Measurements from ENCODE around the gene RANBP17. TPM values are rescaled to one million over a fixed set of nuclear protein-coding genes. Genes with fewer than 3 reads are reported as not detected.

Gene RANBP17
- total RNA-seq, 1 donor from 2014 or later, result 49.7 TPM

DNA sequence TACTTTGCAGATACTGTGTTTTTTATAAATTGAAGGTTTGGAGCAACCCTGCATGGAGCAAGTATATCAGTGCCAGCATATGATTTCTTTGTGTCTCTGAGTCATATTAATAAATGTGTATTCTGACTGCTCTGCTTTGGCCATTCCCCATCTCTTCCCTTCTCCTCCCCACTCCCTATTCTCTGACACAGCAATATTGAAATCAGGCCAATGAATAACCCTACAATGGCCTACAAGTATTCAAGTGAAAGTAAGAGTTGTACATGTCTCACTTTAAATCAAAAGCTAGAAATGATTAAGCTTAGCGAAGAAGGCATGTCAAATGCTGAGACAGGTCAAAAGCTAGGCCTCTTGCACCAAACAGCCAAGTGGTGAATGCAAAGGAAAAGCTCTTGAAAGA is 365.0 kb downstream of the RANBP17 start:
- no peaks in the 10 kb centered on the region for H3K27me3 Mint-ChIP-seq (ENCODE audit: insufficient read depth, low read depth)
- H3K79me2 ChIP-seq (ENCODE audit: low read depth), result no peaks in the 10 kb centered on the region
- no peaks in the 10 kb centered on the region for H3K27me3 ChIP-seq
- no peaks in the 10 kb centered on the region for H3K36me3 ChIP-seq
- no peak overlapping the region for H3K9ac ChIP-seq
- peaks cover 9% of the 10 kb centered on the region for H3K4me1 ChIP-seq
- no peaks in the 10 kb centered on the region for H4K20me1 ChIP-seq (ENCODE audit: low read depth)
- no peak overlapping the region for H2AFZ ChIP-seq (replicated peaks)
- H3K27ac Mint-ChIP-seq, result no peak overlapping the region
- no peaks in the 10 kb centered on the region for H3K9me3 Mint-ChIP-seq
- H3K4me3 Mint-ChIP-seq, result no peak overlapping the region
- H3K4me1 Mint-ChIP-seq, result no peaks in the 10 kb centered on the region
- DNase-seq (ENCODE audit: low spot score), result no peak
- H3K27ac ChIP-seq, result no peak overlapping the region
- H3K9me3 ChIP-seq (ENCODE audit: low read depth), result no peaks in the 10 kb centered on the region
- no peaks in the 10 kb centered on the region for H3F3A ChIP-seq (ENCODE audit: low read depth)
- no peak overlapping the region for H3K4me3 ChIP-seq
- no peak overlapping the region for H3K4me2 ChIP-seq
- peaks cover 2% of the 10 kb centered on the region for H3K36me3 Mint-ChIP-seq
- TF ChIP-seq, protein P1, sequence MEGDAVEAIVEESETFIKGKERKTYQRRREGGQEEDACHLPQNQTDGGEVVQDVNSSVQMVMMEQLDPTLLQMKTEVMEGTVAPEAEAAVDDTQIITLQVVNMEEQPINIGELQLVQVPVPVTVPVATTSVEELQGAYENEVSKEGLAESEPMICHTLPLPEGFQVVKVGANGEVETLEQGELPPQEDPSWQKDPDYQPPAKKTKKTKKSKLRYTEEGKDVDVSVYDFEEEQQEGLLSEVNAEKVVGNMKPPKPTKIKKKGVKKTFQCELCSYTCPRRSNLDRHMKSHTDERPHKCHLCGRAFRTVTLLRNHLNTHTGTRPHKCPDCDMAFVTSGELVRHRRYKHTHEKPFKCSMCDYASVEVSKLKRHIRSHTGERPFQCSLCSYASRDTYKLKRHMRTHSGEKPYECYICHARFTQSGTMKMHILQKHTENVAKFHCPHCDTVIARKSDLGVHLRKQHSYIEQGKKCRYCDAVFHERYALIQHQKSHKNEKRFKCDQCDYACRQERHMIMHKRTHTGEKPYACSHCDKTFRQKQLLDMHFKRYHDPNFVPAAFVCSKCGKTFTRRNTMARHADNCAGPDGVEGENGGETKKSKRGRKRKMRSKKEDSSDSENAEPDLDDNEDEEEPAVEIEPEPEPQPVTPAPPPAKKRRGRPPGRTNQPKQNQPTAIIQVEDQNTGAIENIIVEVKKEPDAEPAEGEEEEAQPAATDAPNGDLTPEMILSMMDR (IDR thresholded peaks at IDR 0.05), result no peak
- TF ChIP-seq EZH2phosphoT487 (IDR thresholded peaks at IDR 0.05) (no peak), EZH2 (IDR thresholded peaks at IDR 0.05) (no peak)

DNA sequence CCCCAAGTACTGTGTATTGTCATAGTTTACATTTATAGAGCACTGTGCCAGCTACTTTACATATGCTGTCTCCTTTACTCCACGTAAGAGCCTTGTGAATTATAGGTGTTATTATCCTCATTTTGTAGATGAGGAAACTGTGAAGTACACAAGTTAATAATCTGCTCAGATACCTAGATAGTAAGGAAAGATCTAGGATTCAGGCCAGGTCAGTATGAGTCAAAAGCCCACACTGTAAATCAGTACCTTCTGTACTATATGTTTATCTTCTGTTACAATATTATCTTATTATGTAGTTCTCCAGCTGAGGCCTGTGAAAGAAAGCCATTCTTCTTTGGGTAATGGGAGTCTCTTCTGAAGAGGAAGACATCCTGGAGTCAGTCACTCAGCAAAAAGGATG is 374.8 kb downstream of the RANBP17 start:
- no peak overlapping the region for H3K9ac ChIP-seq
- H3K4me2 ChIP-seq, result no peak overlapping the region
- no peaks in the 10 kb centered on the region for H3K4me1 ChIP-seq
- no peaks in the 10 kb centered on the region for H3K4me1 Mint-ChIP-seq
- H3K4me3 ChIP-seq, result no peak overlapping the region
- no peaks in the 10 kb centered on the region for H3K36me3 Mint-ChIP-seq
- no peaks in the 10 kb centered on the region for H3F3A ChIP-seq (ENCODE audit: low read depth)
- H4K20me1 ChIP-seq (ENCODE audit: low read depth), result no peaks in the 10 kb centered on the region
- H3K79me2 ChIP-seq (ENCODE audit: low read depth), result no peaks in the 10 kb centered on the region
- DNase-seq (ENCODE audit: low spot score), result no peak
- TF ChIP-seq, protein P1 (IDR thresholded peaks at IDR 0.05), result no peak
- TF ChIP-seq EZH2phosphoT487 (IDR thresholded peaks at IDR 0.05) (no peak), EZH2 (IDR thresholded peaks at IDR 0.05) (no peak)
- H3K9me3 Mint-ChIP-seq, result no peaks in the 10 kb centered on the region
- no peak overlapping the region for H3K4me3 Mint-ChIP-seq
- no peak overlapping the region for H2AFZ ChIP-seq (replicated peaks)
- H3K9me3 ChIP-seq (ENCODE audit: low read depth), result no peaks in the 10 kb centered on the region
- H3K27me3 ChIP-seq, result no peaks in the 10 kb centered on the region
- no peak overlapping the region for H3K27ac ChIP-seq
- no peak overlapping the region for H3K27ac Mint-ChIP-seq
- H3K27me3 Mint-ChIP-seq (ENCODE audit: insufficient read depth, low read depth), result no peaks in the 10 kb centered on the region
- H3K36me3 ChIP-seq, result no peaks in the 10 kb centered on the region

DNA sequence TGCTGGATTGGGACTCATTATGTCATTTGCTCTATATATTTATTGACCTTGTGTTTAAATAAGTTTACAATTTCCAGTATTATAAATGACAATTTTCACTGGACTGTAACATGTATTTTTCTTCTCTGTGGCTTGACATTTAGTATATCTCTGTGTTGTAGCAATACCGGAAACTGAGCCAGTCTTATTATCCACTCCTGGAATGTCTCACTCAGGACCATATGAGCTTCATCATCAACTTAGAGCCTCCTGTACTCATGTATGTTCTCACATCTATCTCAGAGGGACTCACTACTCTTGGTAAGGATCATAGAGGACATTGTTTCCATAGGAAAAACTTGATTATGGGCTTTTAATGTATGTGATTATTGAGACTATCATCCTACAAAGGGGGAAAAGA is 380.7 kb downstream of the RANBP17 start:
- TF ChIP-seq EZH2phosphoT487 (IDR thresholded peaks at IDR 0.05) (no peak), EZH2 (IDR thresholded peaks at IDR 0.05) (no peak)
- TF ChIP-seq, protein P1 (IDR thresholded peaks at IDR 0.05), result no peak
- Histone ChIP-seq H3K4me3 (no peak overlapping the region), H3K9ac (no peak overlapping the region), H3K4me1 (no peaks in the 10 kb centered on the region), H3K27ac (no peak overlapping the region), H3F3A (ENCODE audit: low read depth) (no peaks in the 10 kb centered on the region), H2AFZ (replicated peaks) (no peak overlapping the region), H3K36me3 (no peaks in the 10 kb centered on the region), H4K20me1 (ENCODE audit: low read depth) (no peaks in the 10 kb centered on the region), H3K79me2 (ENCODE audit: low read depth) (no peaks in the 10 kb centered on the region), H3K4me2 (no peak overlapping the region), H3K27me3 (no peaks in the 10 kb centered on the region), H3K9me3 (ENCODE audit: low read depth) (no peaks in the 10 kb centered on the region)
- Mint-ChIP-seq H3K9me3 (peaks cover 3% of the 10 kb centered on the region), H3K27me3 (ENCODE audit: insufficient read depth, low read depth) (no peaks in the 10 kb centered on the region), H3K36me3 (peaks cover 10% of the 10 kb centered on the region), H3K27ac (no peak overlapping the region), H3K4me1 (no peaks in the 10 kb centered on the region), H3K4me3 (no peak overlapping the region)
- no peak for DNase-seq (ENCODE audit: low spot score)
